Astrocyte (in vitro differentiated cells and primary cell): ENCODE results near the gene SALL2. TPM values are rescaled to one million over a fixed set of nuclear protein-coding genes. Genes with fewer than 3 reads are reported as not detected.

Source experiments
- DNase-seq: peaks from one replicate; pipeline ENCODE4 v3.0.0-alpha.2; 2010; ENCODE audit warnings: low read depth
- FAIRE-seq: peaks from 2 replicates; lab custom pipeline; 2011; peaks lifted over from hg19 to GRCh38; lab: Jason Lieb, UNC
- H2AFZ ChIP-seq: 2 replicates; pipeline ENCODE4 v1.6.0; 2012; ENCODE audit warnings: low read depth, low read length, inconsistent platforms
- H3K27ac ChIP-seq: 2 replicates; pipeline ENCODE4 v1.5.1; 2011; ENCODE audit warnings: low read depth, low read length, inconsistent platforms
- H3K27me3 ChIP-seq: 2 replicates; pipeline ENCODE4 v1.6.0; 2011; ENCODE audit warnings: low read length, inconsistent platforms; ENCODE audit not compliant: insufficient read depth
- H3K36me3 ChIP-seq: 2 replicates; pipeline ENCODE4 v1.5.1; 2011; ENCODE audit warnings: low read length, inconsistent platforms; ENCODE audit not compliant: insufficient read depth
- H3K4me1 ChIP-seq: 2 replicates; pipeline ENCODE4 v1.5.1; 2011; ENCODE audit warnings: low read length, inconsistent platforms; ENCODE audit not compliant: insufficient read depth
- H3K4me2 ChIP-seq: 2 replicates; pipeline ENCODE4 v1.6.0; 2012; ENCODE audit warnings: low read length, inconsistent platforms
- H3K4me3 ChIP-seq: 2 replicates; pipeline ENCODE4 v1.5.1; 2011; ENCODE audit warnings: low read depth, mild to moderate bottlenecking, low read length, inconsistent platforms; ENCODE audit not compliant: insufficient read depth
- H3K79me2 ChIP-seq: 2 replicates; pipeline ENCODE4 v1.6.0; 2012; ENCODE audit warnings: mild to moderate bottlenecking, low read length, inconsistent platforms; ENCODE audit not compliant: insufficient read depth
- H3K9ac ChIP-seq: 2 replicates; pipeline ENCODE4 v1.6.0; 2012; ENCODE audit warnings: mild to moderate bottlenecking, low read length, inconsistent platforms
- H3K9me3 ChIP-seq: 2 replicates; pipeline ENCODE4 v1.5.1; 2012; ENCODE audit warnings: low read depth, mild to moderate bottlenecking, low read length, inconsistent platforms; ENCODE audit not compliant: insufficient read depth
- H4K20me1 ChIP-seq: 2 replicates; pipeline ENCODE4 v1.6.0; 2012; ENCODE audit warnings: low read length, inconsistent platforms; ENCODE audit not compliant: insufficient read depth
- H3K27ac Mint-ChIP-seq: one replicate; pipeline ENCODE4 v1.8.0; 2021; ENCODE audit warnings: mild to moderate bottlenecking, mixed read lengths; ENCODE audit not compliant: unreplicated experiment
- H3K27me3 Mint-ChIP-seq: one replicate; pipeline ENCODE4 v1.8.0; 2021; ENCODE audit warnings: low read depth, mixed read lengths; ENCODE audit not compliant: unreplicated experiment
- H3K36me3 Mint-ChIP-seq: one replicate; pipeline ENCODE4 v1.8.0; 2021; ENCODE audit warnings: low read depth, mixed read lengths; ENCODE audit not compliant: unreplicated experiment
- H3K4me1 Mint-ChIP-seq: one replicate; pipeline ENCODE4 v1.8.0; 2021; ENCODE audit warnings: low read depth, mixed read lengths; ENCODE audit not compliant: unreplicated experiment
- H3K4me3 Mint-ChIP-seq: one replicate; pipeline ENCODE4 v1.8.0; 2021; ENCODE audit warnings: mild to moderate bottlenecking, moderate library complexity, mixed read lengths; ENCODE audit not compliant: unreplicated experiment
- H3K9me3 Mint-ChIP-seq: one replicate; pipeline ENCODE4 v1.8.0; 2021; ENCODE audit warnings: mild to moderate bottlenecking, mixed read lengths; ENCODE audit not compliant: unreplicated experiment
- CTCF ChIP-seq: IDR thresholded peaks from 2 replicates; pipeline ENCODE4 v1.5.1; 2011; ENCODE audit warnings: low read depth, mild to moderate bottlenecking, inconsistent platforms, low read length, moderate library complexity; ENCODE audit not compliant: insufficient read depth
- EZH2 ChIP-seq: IDR thresholded peaks from 2 replicates; pipeline ENCODE4 v1.6.1; 2012; ENCODE audit warnings: mild to moderate bottlenecking, low read length, inconsistent platforms; ENCODE audit not compliant: insufficient read depth
- total RNA-seq: library from RNA; stranded (reverse); gene quantifications from 2 replicates; pipeline ENCODE4 v1.2.1, GENCODE V29; 2021

Gene SALL2
- total RNA-seq, 1 donor from 2014 or later = 34.5 TPM

- Mint-ChIP-seq H3K9me3 (no peaks in the 10 kb centered on the region), H3K27me3 (peaks cover 3% of the 10 kb centered on the region), H3K4me3 (no peak overlapping the region), H3K4me1 (peaks cover 8% of the 10 kb centered on the region), H3K27ac (no peak overlapping the region), H3K36me3 (peaks cover 4% of the 10 kb centered on the region)
- Histone ChIP-seq H2AFZ (no peak overlapping the region), H4K20me1 (no peaks in the 10 kb centered on the region), H3K4me3 (no peak overlapping the region), H3K4me1 (peaks cover 5% of the 10 kb centered on the region), H3K36me3 (no peaks in the 10 kb centered on the region), H3K4me2 (no peak overlapping the region), H3K9me3 (no peaks in the 10 kb centered on the region), H3K27ac (no peak overlapping the region), H3K27me3 (peaks cover 8% of the 10 kb centered on the region), H3K79me2 (peaks cover 4% of the 10 kb centered on the region), H3K9ac (no peak overlapping the region)
- DNase-seq (no peak), FAIRE-seq (no peak)
- TF ChIP-seq CTCF (no peak), EZH2 (no peak)
Observed at GRCh38 chr14:21529515-21529914, 3.4 kb upstream of the SALL2 start.

- Histone ChIP-seq H3K79me2 (peaks cover 4% of the 10 kb centered on the region), H3K9ac (no peak overlapping the region), H3K27me3 (peaks cover 3% of the 10 kb centered on the region), H3K4me2 (no peak overlapping the region), H3K36me3 (no peaks in the 10 kb centered on the region), H3K4me3 (no peak overlapping the region), H4K20me1 (no peaks in the 10 kb centered on the region), H2AFZ (no peak overlapping the region), H3K4me1 (peaks cover 5% of the 10 kb centered on the region), H3K27ac (no peak overlapping the region), H3K9me3 (no peaks in the 10 kb centered on the region)
- Mint-ChIP-seq H3K9me3 (no peaks in the 10 kb centered on the region), H3K4me1 (peaks cover 6% of the 10 kb centered on the region), H3K36me3 (peaks cover 10% of the 10 kb centered on the region), H3K27me3 (peaks cover 2% of the 10 kb centered on the region), H3K4me3 (no peak overlapping the region), H3K27ac (no peak overlapping the region)
- TF ChIP-seq CTCF = no peak
- no peak for TF ChIP-seq EZH2
- no peak for FAIRE-seq
- DNase-seq = peak; percentile 21
Observed at GRCh38 chr14:21528381-21529348, 2.5 kb upstream of the SALL2 start.

- Histone ChIP-seq H3K4me2 (no peak overlapping the region), H3K36me3 (no peaks in the 10 kb centered on the region), H3K27ac (no peak overlapping the region), H3K4me3 (no peak overlapping the region), H3K9ac (no peak overlapping the region), H4K20me1 (no peaks in the 10 kb centered on the region), H3K9me3 (no peaks in the 10 kb centered on the region), H3K27me3 (peaks cover 3% of the 10 kb centered on the region), H3K79me2 (peaks cover 4% of the 10 kb centered on the region), H2AFZ (peak overlapping the region; percentile 72), H3K4me1 (peaks cover 5% of the 10 kb centered on the region)
- DNase-seq (no peak), FAIRE-seq (no peak)
- peaks cover 12% of the 10 kb centered on the region for H3K4me1 Mint-ChIP-seq
- peak overlapping the region; percentile 91 for H3K4me3 Mint-ChIP-seq
- TF ChIP-seq EZH2 (no peak), CTCF (no peak)
- H3K27me3 Mint-ChIP-seq = no peaks in the 10 kb centered on the region
- no peak overlapping the region for H3K27ac Mint-ChIP-seq
- peaks cover 18% of the 10 kb centered on the region for H3K36me3 Mint-ChIP-seq
- H3K9me3 Mint-ChIP-seq = no peaks in the 10 kb centered on the region
Observed at GRCh38 chr14:21527318-21527679, 1.2 kb upstream of the SALL2 start.
